Activated naive CD8-positive, alpha-beta T cell treated with anti-CD3 and anti-CD28 coated beads, Interleukin-2, amount 50 U/mL, for 24 hours (primary cell): ENCODE data around the gene GSTM3.

Source experiments
- ATAC-seq: fragments of 150-1000 bp; cut with Tn5 transposase; one replicate; pipeline ENCODE4 v1.10.0; 2021
- DNase-seq: peaks from one replicate; pipeline ENCODE4 v3.0.0; 2021
- H3K27ac Mint-ChIP-seq: one replicate; pipeline ENCODE4 v1.8.0; 2021; ENCODE audit warnings: mild to moderate bottlenecking, mixed read lengths
- H3K27me3 Mint-ChIP-seq: one replicate; pipeline ENCODE4 v1.8.0; 2021; ENCODE audit warnings: mixed read lengths
- H3K36me3 Mint-ChIP-seq: one replicate; pipeline ENCODE4 v1.8.0; 2021; ENCODE audit warnings: low read depth, mixed read lengths
- H3K4me1 Mint-ChIP-seq: one replicate; pipeline ENCODE4 v1.8.0; 2021; ENCODE audit warnings: mixed read lengths
- H3K4me3 Mint-ChIP-seq: one replicate; pipeline ENCODE4 v1.8.0; 2021; ENCODE audit warnings: mild to moderate bottlenecking, moderate library complexity, mixed read lengths
- H3K9me3 Mint-ChIP-seq: one replicate; pipeline ENCODE4 v1.8.0; 2021; ENCODE audit warnings: mixed read lengths

GSTM3 gene

GRCh38 chr1:109732390-109732881 lies 8.4 kb downstream of the GSTM3 start:
- Mint-ChIP-seq H3K27me3 (peaks cover 5% of the 10 kb centered on the region), H3K9me3 (no peaks in the 10 kb centered on the region), H3K4me1 (no peaks in the 10 kb centered on the region), H3K4me3 (no peak overlapping the region), H3K27ac (no peak overlapping the region), H3K36me3 (no peaks in the 10 kb centered on the region)
- DNase-seq: no peak
- ATAC-seq: no peak

- Mint-ChIP-seq H3K4me1 (no peaks in the 10 kb centered on the region), H3K4me3 (no peak overlapping the region), H3K36me3 (no peaks in the 10 kb centered on the region), H3K27me3 (peaks cover 3% of the 10 kb centered on the region), H3K9me3 (no peaks in the 10 kb centered on the region), H3K27ac (no peak overlapping the region)
- no peak for ATAC-seq
- DNase-seq: no peak
Observed at GRCh38 chr1:109730666-109731065, 10.2 kb downstream of the GSTM3 start.

- H3K27me3 Mint-ChIP-seq: peaks cover 3% of the 10 kb centered on the region
- no peak for DNase-seq
- no peak overlapping the region for H3K27ac Mint-ChIP-seq
- H3K4me1 Mint-ChIP-seq: no peaks in the 10 kb centered on the region
- no peak overlapping the region for H3K4me3 Mint-ChIP-seq
- H3K36me3 Mint-ChIP-seq: no peaks in the 10 kb centered on the region
- ATAC-seq: no peak
- no peaks in the 10 kb centered on the region for H3K9me3 Mint-ChIP-seq
Observed at GRCh38 chr1:109728870-109729269, 12.0 kb downstream of the GSTM3 start.

- Mint-ChIP-seq H3K27ac (no peak overlapping the region), H3K36me3 (no peaks in the 10 kb centered on the region), H3K4me1 (no peaks in the 10 kb centered on the region), H3K4me3 (no peak overlapping the region), H3K9me3 (no peaks in the 10 kb centered on the region), H3K27me3 (peaks cover 3% of the 10 kb centered on the region)
- no peak for DNase-seq
- no peak for ATAC-seq
Observed at GRCh38 chr1:109726728-109727373, 14.0 kb downstream of the GSTM3 start.

- Mint-ChIP-seq H3K36me3 (no peaks in the 10 kb centered on the region), H3K27ac (no peak overlapping the region), H3K9me3 (no peaks in the 10 kb centered on the region), H3K27me3 (peaks cover 3% of the 10 kb centered on the region), H3K4me1 (no peaks in the 10 kb centered on the region), H3K4me3 (no peak overlapping the region)
- ATAC-seq (no peak), DNase-seq (no peak)
Observed at GRCh38 chr1:109726007-109726406, 14.8 kb downstream of the GSTM3 start.

GRCh38 chr1:109725510-109725909 lies 15.3 kb downstream of the GSTM3 start:
- Mint-ChIP-seq H3K4me3 (no peak overlapping the region), H3K4me1 (no peaks in the 10 kb centered on the region), H3K27me3 (peaks cover 3% of the 10 kb centered on the region), H3K27ac (no peak overlapping the region), H3K36me3 (no peaks in the 10 kb centered on the region), H3K9me3 (no peaks in the 10 kb centered on the region)
- ATAC-seq (no peak), DNase-seq (no peak)

- peaks cover 3% of the 10 kb centered on the region for H3K27me3 Mint-ChIP-seq
Observed at GRCh38 chr1:109724933-109725332, 15.9 kb downstream of the GSTM3 start.

GRCh38 chr1:109722908-109723691 lies 17.7 kb downstream of the GSTM3 start:
- no peak for ATAC-seq
- Mint-ChIP-seq H3K27me3 (no peaks in the 10 kb centered on the region), H3K27ac (no peak overlapping the region), H3K4me3 (no peak overlapping the region), H3K9me3 (no peaks in the 10 kb centered on the region), H3K4me1 (peaks cover 6% of the 10 kb centered on the region), H3K36me3 (no peaks in the 10 kb centered on the region)
- DNase-seq: no peak

More at GRCh38 chr1:109724933-109725332, 15.9 kb downstream of the GSTM3 start:
- Mint-ChIP-seq H3K36me3 (no peaks in the 10 kb centered on the region), H3K9me3 (no peaks in the 10 kb centered on the region), H3K4me1 (no peaks in the 10 kb centered on the region), H3K27ac (no peak overlapping the region), H3K4me3 (no peak overlapping the region)
- ATAC-seq: no peak
- DNase-seq: no peak

- peaks cover 6% of the 10 kb centered on the region for H3K4me1 Mint-ChIP-seq
- DNase-seq: no peak
Observed at GRCh38 chr1:109721971-109722370, 18.9 kb downstream of the GSTM3 start.

GRCh38 chr1:109721042-109721441 lies 19.8 kb downstream of the GSTM3 start:
- Mint-ChIP-seq H3K4me1 (peaks cover 6% of the 10 kb centered on the region), H3K9me3 (no peaks in the 10 kb centered on the region), H3K4me3 (no peak overlapping the region), H3K36me3 (no peaks in the 10 kb centered on the region), H3K27me3 (no peaks in the 10 kb centered on the region), H3K27ac (no peak overlapping the region)
- DNase-seq (no peak), ATAC-seq (no peak)

More at GRCh38 chr1:109721971-109722370, 18.9 kb downstream of the GSTM3 start:
- Mint-ChIP-seq H3K9me3 (no peaks in the 10 kb centered on the region), H3K27ac (no peak overlapping the region), H3K4me3 (no peak overlapping the region), H3K27me3 (no peaks in the 10 kb centered on the region), H3K36me3 (no peaks in the 10 kb centered on the region)
- ATAC-seq: no peak

GRCh38 chr1:109719337-109719837 lies 21.5 kb downstream of the GSTM3 start:
- ATAC-seq (no peak), DNase-seq (no peak)
- H3K27ac Mint-ChIP-seq: no peak overlapping the region
- peaks cover 6% of the 10 kb centered on the region for H3K4me1 Mint-ChIP-seq
- H3K4me3 Mint-ChIP-seq: no peak overlapping the region
- H3K36me3 Mint-ChIP-seq: no peaks in the 10 kb centered on the region
- H3K27me3 Mint-ChIP-seq: peaks cover 7% of the 10 kb centered on the region
- no peaks in the 10 kb centered on the region for H3K9me3 Mint-ChIP-seq

GRCh38 chr1:109718495-109718894 lies 22.3 kb downstream of the GSTM3 start:
- Mint-ChIP-seq H3K27ac (no peak overlapping the region), H3K4me3 (no peak overlapping the region), H3K36me3 (no peaks in the 10 kb centered on the region), H3K27me3 (peaks cover 16% of the 10 kb centered on the region), H3K4me1 (peaks cover 6% of the 10 kb centered on the region), H3K9me3 (no peaks in the 10 kb centered on the region)
- ATAC-seq: no peak
- no peak for DNase-seq

GRCh38 chr1:109717729-109718128 lies 23.1 kb downstream of the GSTM3 start:
- peaks cover 19% of the 10 kb centered on the region for H3K27me3 Mint-ChIP-seq
- H3K36me3 Mint-ChIP-seq: no peaks in the 10 kb centered on the region
- no peaks in the 10 kb centered on the region for H3K9me3 Mint-ChIP-seq
- H3K4me3 Mint-ChIP-seq: no peak overlapping the region
- DNase-seq (no peak), ATAC-seq (no peak)
- H3K27ac Mint-ChIP-seq: no peak overlapping the region
- peaks cover 6% of the 10 kb centered on the region for H3K4me1 Mint-ChIP-seq

- no peak for DNase-seq
Observed at GRCh38 chr1:109716570-109717090, 24.2 kb downstream of the GSTM3 start.

GRCh38 chr1:109716121-109716520 lies 24.7 kb downstream of the GSTM3 start:
- no peaks in the 10 kb centered on the region for H3K36me3 Mint-ChIP-seq
- no peak for ATAC-seq
- H3K27me3 Mint-ChIP-seq: peaks cover 19% of the 10 kb centered on the region
- no peak for DNase-seq
- peaks cover 7% of the 10 kb centered on the region for H3K4me1 Mint-ChIP-seq
- no peak overlapping the region for H3K4me3 Mint-ChIP-seq
- no peak overlapping the region for H3K27ac Mint-ChIP-seq
- H3K9me3 Mint-ChIP-seq: no peaks in the 10 kb centered on the region

More at GRCh38 chr1:109716570-109717090, 24.2 kb downstream of the GSTM3 start:
- Mint-ChIP-seq H3K9me3 (no peaks in the 10 kb centered on the region), H3K27me3 (peaks cover 19% of the 10 kb centered on the region), H3K4me3 (no peak overlapping the region), H3K27ac (no peak overlapping the region), H3K4me1 (peaks cover 7% of the 10 kb centered on the region), H3K36me3 (no peaks in the 10 kb centered on the region)
- no peak for ATAC-seq
